ENCODE data around the gene DYSF. TPM values are rescaled to one million over a fixed set of nuclear protein-coding genes. Genes with fewer than 3 reads are reported as not detected.

The DYSF gene
- total RNA-seq, 1 experiment from 2014 or later = 5.5 TPM

DNA sequence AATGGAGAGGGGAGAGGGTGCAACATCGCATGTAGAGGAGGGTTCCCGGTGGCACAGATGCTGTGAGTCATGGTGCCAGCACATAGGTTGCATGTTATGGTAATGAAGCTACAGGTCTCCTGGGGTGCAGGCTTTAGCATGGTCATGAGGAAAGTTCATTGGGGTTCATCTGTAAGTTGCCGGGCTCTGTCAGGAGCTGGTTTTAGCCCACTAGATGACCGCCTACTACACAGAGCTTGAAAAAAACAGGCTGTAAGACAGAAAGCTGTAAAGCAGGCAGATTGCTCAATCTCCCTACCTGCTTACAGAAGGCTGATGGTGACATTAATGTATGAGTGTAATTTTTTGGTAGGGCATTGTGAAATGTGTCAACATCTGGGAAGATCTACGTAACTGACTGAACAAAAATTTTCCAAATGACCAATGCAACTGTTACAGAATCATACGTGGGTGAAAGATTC lies 23.9 kb downstream of the DYSF start:
- Histone ChIP-seq H3K56ac (ENCODE audit: insufficient read length, low read depth, low read length) (no peak overlapping the region), H3K4ac (ENCODE audit: low read depth, low read length) (no peak overlapping the region), H3T11ph (ENCODE audit: low read length) (no peak overlapping the region), H2BK120ac (ENCODE audit: low read depth, low read length, poor library complexity, severe bottlenecking) (no peak overlapping the region), H3K4me2 (ENCODE audit: insufficient read depth, insufficient read length, low read length) (no peak overlapping the region), H2AFZ (ENCODE audit: low read length) (no peak overlapping the region), H3K9me3 (ENCODE audit: control insufficient read depth, low read depth, low read length) (no peaks in the 10 kb centered on the region), H4K20me1 (ENCODE audit: control insufficient read depth, insufficient read depth, insufficient read length) (no peaks in the 10 kb centered on the region), H4K8ac (replicated peaks; ENCODE audit: insufficient read length, low read depth, low read length) (no peak overlapping the region), H3K9ac (ENCODE audit: extremely low read depth, insufficient read length, low read length) (no peak overlapping the region), H3K79me1 (ENCODE audit: insufficient read depth, low read depth, low read length, poor library complexity, severe bottlenecking) (no peaks in the 10 kb centered on the region), H3K14ac (ENCODE audit: insufficient read depth, low read length) (no peak overlapping the region), H4K91ac (ENCODE audit: insufficient read length, low read depth, low read length) (no peak overlapping the region), H2BK5ac (ENCODE audit: insufficient read length, low read length) (no peak overlapping the region), H3K23me2 (ENCODE audit: insufficient read length, low read depth, low read length, poor library complexity, severe bottlenecking) (no peaks in the 10 kb centered on the region), H2BK20ac (ENCODE audit: low read depth, low read length, poor library complexity, severe bottlenecking) (no peak overlapping the region), H2BK12ac (ENCODE audit: insufficient read length, low read depth, low read length) (no peak overlapping the region), H3K79me2 (ENCODE audit: insufficient read depth, low read length) (no peaks in the 10 kb centered on the region), H2AK5ac (ENCODE audit: insufficient read length, low read length) (no peak overlapping the region), H3K23ac (ENCODE audit: insufficient read length, low read depth, low read length) (no peak overlapping the region), H3K4me1 (ENCODE audit: insufficient read depth, low read length) (no peaks in the 10 kb centered on the region; the same call in 1 of the 2 replicates), H3K18ac (ENCODE audit: insufficient read length, low read depth, low read length) (no peak overlapping the region), H3K27me3 (ENCODE audit: insufficient read depth, low read length) (no peaks in the 10 kb centered on the region), H3K27ac (ENCODE audit: insufficient read length, low read depth, low read length) (no peak overlapping the region), H4K5ac (ENCODE audit: insufficient read length, low read depth, low read length) (no peak overlapping the region), H2BK15ac (ENCODE audit: low read depth, low read length) (no peak overlapping the region)
- Mint-ChIP-seq H3K4me1 (peaks cover 24 to 31% of the 10 kb centered on the region in 2 experiments), H3K36me3 (ENCODE audit: insufficient read depth in 1 of 3, low read depth in 3 of 3) (peaks cover 0 to 2% (median 0%) of the 10 kb centered on the region in 3 experiments; a peak in 3 of 7 replicates), H3K27ac (no peak overlapping the region), H3K9me3 (no peaks in the 10 kb centered on the region; a peak in 1 of 5 replicates), H3K27me3 (ENCODE audit: low read depth) (peaks cover 9% of the 10 kb centered on the region), H3K4me3 (no peak overlapping the region)
- TF ChIP-seq, protein P1, sequence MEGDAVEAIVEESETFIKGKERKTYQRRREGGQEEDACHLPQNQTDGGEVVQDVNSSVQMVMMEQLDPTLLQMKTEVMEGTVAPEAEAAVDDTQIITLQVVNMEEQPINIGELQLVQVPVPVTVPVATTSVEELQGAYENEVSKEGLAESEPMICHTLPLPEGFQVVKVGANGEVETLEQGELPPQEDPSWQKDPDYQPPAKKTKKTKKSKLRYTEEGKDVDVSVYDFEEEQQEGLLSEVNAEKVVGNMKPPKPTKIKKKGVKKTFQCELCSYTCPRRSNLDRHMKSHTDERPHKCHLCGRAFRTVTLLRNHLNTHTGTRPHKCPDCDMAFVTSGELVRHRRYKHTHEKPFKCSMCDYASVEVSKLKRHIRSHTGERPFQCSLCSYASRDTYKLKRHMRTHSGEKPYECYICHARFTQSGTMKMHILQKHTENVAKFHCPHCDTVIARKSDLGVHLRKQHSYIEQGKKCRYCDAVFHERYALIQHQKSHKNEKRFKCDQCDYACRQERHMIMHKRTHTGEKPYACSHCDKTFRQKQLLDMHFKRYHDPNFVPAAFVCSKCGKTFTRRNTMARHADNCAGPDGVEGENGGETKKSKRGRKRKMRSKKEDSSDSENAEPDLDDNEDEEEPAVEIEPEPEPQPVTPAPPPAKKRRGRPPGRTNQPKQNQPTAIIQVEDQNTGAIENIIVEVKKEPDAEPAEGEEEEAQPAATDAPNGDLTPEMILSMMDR (conservative IDR thresholded peaks at IDR 0.05) = no peak
- no CpG with 5 or more reads among the region's 6 CpGs for WGBS (ENCODE audit: extremely low coverage, insufficient read length, low lambda C conversion rate)
- DNase-seq = no peak

Data from H9 (cell line).